Measurements from ENCODE around the gene CDKAL1.
"Not testable (repeated sequence)": the region's sequence is repeated elsewhere in the genome, so short reads cannot be mapped to it uniquely, and the experiment has no call there.

Gene CDKAL1

DNA sequence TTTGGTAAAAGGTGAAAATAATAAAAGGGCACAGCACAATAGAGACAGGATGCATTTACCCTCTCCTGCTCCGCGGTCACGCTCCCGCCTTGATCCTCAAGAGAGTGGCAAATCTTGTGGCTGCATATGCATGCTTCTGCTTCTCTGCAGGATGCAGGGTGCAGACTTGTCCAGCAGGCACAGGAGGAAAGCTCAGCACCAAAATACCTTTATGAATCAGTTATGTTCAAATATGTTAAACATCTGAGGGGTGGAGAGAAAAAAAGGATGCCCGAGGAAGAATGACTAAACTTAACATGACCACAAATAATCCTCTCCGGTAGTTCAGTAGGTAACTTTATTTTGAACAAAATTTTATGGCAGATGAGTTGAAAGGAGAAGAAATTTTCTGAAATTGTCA lies 693.2 kb downstream of the CDKAL1 start:
- Histone ChIP-seq H3K4me3 (ENCODE audit: low read length) (no peak overlapping the region), H3K27me3 (ENCODE audit: insufficient read depth, low read length) (no peaks in the 10 kb centered on the region), H3K4me1 (ENCODE audit: insufficient read depth, low read length) (peaks cover 6% of the 10 kb centered on the region), H2AFZ (ENCODE audit: low read depth, low read length) (no peak overlapping the region), H3K36me3 (ENCODE audit: insufficient read depth, low read length) (peaks cover under 1% of the 10 kb centered on the region), H3K9me3 (ENCODE audit: low read length) (peaks cover 11% of the 10 kb centered on the region)

GRCh38 chr6:21228411-21228810 lies 694.2 kb downstream of the CDKAL1 start:
- no peaks in the 10 kb centered on the region for H3K27me3 ChIP-seq (ENCODE audit: insufficient read depth, low read length)
- H3K4me3 ChIP-seq (ENCODE audit: low read length): no peak overlapping the region
- peaks cover 6% of the 10 kb centered on the region for H3K4me1 ChIP-seq (ENCODE audit: insufficient read depth, low read length)
- no peak overlapping the region for H2AFZ ChIP-seq (ENCODE audit: low read depth, low read length)
- H3K9me3 ChIP-seq (ENCODE audit: low read length): peaks cover 14% of the 10 kb centered on the region
- peaks cover 4% of the 10 kb centered on the region for H3K36me3 ChIP-seq (ENCODE audit: insufficient read depth, low read length)

DNA sequence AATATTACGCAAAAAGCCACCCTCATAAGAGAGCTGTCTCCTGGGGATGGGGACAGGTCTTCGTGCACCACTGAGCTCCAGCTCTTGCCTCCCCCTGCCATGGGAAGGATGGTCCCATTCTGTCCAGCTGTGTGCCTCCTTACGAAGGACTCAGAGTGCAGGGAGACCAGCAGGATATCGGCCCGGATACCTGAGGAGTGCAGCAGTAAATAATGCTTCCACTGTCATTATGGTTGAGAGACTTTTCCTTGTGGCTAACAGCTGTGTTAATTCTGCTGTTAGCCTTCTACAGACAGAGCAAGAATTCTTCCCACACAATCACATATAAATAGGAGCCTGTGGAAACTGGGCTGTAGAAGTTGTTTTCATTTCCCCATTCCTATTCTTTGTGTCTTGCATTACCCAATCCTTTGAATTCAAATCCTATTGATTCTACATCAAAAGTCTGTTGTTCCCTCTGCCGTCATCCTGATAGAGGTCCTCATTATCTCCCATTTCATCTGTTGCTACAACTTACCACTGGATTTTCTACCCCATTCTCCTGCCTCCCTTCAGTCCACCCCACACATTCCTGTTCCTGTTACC lies 694.7 kb downstream of the CDKAL1 start:
- Histone ChIP-seq H3K9me3 (ENCODE audit: low read length) (peaks cover 15% of the 10 kb centered on the region), H3K4me1 (ENCODE audit: insufficient read depth, low read length) (peaks cover 6% of the 10 kb centered on the region), H3K27me3 (ENCODE audit: insufficient read depth, low read length) (no peaks in the 10 kb centered on the region), H2AFZ (ENCODE audit: low read depth, low read length) (no peak overlapping the region), H3K4me3 (ENCODE audit: low read length) (no peak overlapping the region), H3K36me3 (ENCODE audit: insufficient read depth, low read length) (peaks cover 4% of the 10 kb centered on the region)

- Histone ChIP-seq H3K36me3 (ENCODE audit: insufficient read depth, low read length) (peaks cover 4% of the 10 kb centered on the region), H3K4me3 (ENCODE audit: low read length) (no peak overlapping the region), H3K9me3 (ENCODE audit: low read length) (peaks cover 10% of the 10 kb centered on the region), H2AFZ (ENCODE audit: low read depth, low read length) (no peak overlapping the region), H3K27me3 (ENCODE audit: insufficient read depth, low read length) (no peaks in the 10 kb centered on the region), H3K4me1 (ENCODE audit: insufficient read depth, low read length) (peaks cover 11% of the 10 kb centered on the region)
Measured at GRCh38 chr6:21230536-21230935, 696.3 kb downstream of the CDKAL1 start.

GRCh38 chr6:21235162-21235561 lies 700.9 kb downstream of the CDKAL1 start:
- H3K4me3 ChIP-seq (ENCODE audit: low read length): no peak overlapping the region
- no peaks in the 10 kb centered on the region for H3K27me3 ChIP-seq (ENCODE audit: insufficient read depth, low read length)
- no peak overlapping the region for H2AFZ ChIP-seq (ENCODE audit: low read depth, low read length)
- peaks cover 11% of the 10 kb centered on the region for H3K9me3 ChIP-seq (ENCODE audit: low read length)
- peaks cover 5% of the 10 kb centered on the region for H3K4me1 ChIP-seq (ENCODE audit: insufficient read depth, low read length)
- H3K36me3 ChIP-seq (ENCODE audit: insufficient read depth, low read length): peaks cover 4% of the 10 kb centered on the region

DNA sequence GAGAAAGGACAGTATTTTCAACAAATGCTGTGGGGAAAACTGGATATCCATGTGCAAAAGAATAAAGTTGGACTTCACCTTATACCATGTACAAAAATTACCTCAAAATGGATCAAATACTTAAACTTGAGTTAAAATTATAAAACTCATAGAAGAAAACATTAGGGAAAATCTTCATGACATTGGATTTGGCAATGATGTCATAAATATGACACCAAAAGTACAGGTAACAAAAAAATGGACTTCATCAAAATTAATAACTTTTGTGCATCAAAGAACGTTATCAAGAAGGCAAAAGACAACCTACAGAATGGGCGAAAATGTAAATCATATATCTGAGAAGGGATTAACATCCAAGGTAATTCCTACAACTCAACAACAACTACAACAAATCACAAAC lies 704.0 kb downstream of the CDKAL1 start:
- H3K27me3 ChIP-seq (ENCODE audit: insufficient read depth, low read length): no peaks in the 10 kb centered on the region
- H3K9me3 ChIP-seq (ENCODE audit: low read length): peaks cover 8% of the 10 kb centered on the region
- H2AFZ ChIP-seq (ENCODE audit: low read depth, low read length): no peak overlapping the region
- no peaks in the 10 kb centered on the region for H3K36me3 ChIP-seq (ENCODE audit: insufficient read depth, low read length)
- H3K4me1 ChIP-seq (ENCODE audit: insufficient read depth, low read length): peaks cover 8% of the 10 kb centered on the region
- no peak overlapping the region for H3K4me3 ChIP-seq (ENCODE audit: low read length)

GRCh38 chr6:21240709-21241108 lies 706.5 kb downstream of the CDKAL1 start:
- Histone ChIP-seq H2AFZ (ENCODE audit: low read depth, low read length) (no peak overlapping the region), H3K36me3 (ENCODE audit: insufficient read depth, low read length) (no peaks in the 10 kb centered on the region), H3K4me3 (ENCODE audit: low read length) (no peak overlapping the region), H3K9me3 (ENCODE audit: low read length) (peaks cover under 1% of the 10 kb centered on the region), H3K27me3 (ENCODE audit: insufficient read depth, low read length) (no peaks in the 10 kb centered on the region), H3K4me1 (ENCODE audit: insufficient read depth, low read length) (peaks cover 3% of the 10 kb centered on the region)

GRCh38 chr6:21241231-21242130 lies 707.2 kb downstream of the CDKAL1 start:
- no peaks in the 10 kb centered on the region for H3K9me3 ChIP-seq (ENCODE audit: low read length)
- H3K36me3 ChIP-seq (ENCODE audit: insufficient read depth, low read length): no peaks in the 10 kb centered on the region
- no peaks in the 10 kb centered on the region for H3K27me3 ChIP-seq (ENCODE audit: insufficient read depth, low read length)
- H3K4me3 ChIP-seq (ENCODE audit: low read length): no peak overlapping the region
- no peak overlapping the region for H2AFZ ChIP-seq (ENCODE audit: low read depth, low read length)
- H3K4me1 ChIP-seq (ENCODE audit: insufficient read depth, low read length): peaks cover 3% of the 10 kb centered on the region

DNA sequence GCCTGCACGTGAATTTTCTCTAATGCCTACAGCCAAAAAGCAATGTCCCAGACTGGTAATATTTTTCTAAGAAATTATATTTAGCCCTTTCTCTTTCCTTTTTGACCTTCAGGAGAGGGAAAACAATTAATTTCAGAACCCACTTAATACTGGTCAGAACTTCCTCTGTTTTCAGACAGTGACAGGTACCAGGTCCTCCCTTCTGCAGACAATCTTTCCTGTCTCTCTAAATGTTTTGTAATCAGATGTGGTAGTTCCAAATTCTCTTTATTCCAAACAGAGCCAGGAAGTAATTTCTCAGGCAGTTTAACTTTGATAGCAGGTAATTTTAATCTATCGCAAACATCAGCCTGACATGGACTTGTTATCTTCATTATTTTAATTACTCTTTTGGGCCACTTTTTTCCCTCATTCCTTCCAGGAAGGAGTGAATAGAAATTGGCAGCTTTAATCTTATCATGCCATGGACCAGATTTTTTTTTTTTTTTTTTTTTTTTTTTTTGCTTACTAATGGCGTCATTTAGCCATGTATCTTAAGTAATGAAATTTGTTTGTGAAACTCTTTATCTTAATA lies 710.7 kb downstream of the CDKAL1 start:
- no peak overlapping the region for H3K4me3 ChIP-seq (ENCODE audit: low read length)
- no peaks in the 10 kb centered on the region for H3K36me3 ChIP-seq (ENCODE audit: insufficient read depth, low read length)
- no peaks in the 10 kb centered on the region for H3K27me3 ChIP-seq (ENCODE audit: insufficient read depth, low read length)
- no peaks in the 10 kb centered on the region for H3K9me3 ChIP-seq (ENCODE audit: low read length)
- H3K4me1 ChIP-seq (ENCODE audit: insufficient read depth, low read length): peaks cover 3% of the 10 kb centered on the region
- H2AFZ ChIP-seq (ENCODE audit: low read depth, low read length): no peak overlapping the region

DNA sequence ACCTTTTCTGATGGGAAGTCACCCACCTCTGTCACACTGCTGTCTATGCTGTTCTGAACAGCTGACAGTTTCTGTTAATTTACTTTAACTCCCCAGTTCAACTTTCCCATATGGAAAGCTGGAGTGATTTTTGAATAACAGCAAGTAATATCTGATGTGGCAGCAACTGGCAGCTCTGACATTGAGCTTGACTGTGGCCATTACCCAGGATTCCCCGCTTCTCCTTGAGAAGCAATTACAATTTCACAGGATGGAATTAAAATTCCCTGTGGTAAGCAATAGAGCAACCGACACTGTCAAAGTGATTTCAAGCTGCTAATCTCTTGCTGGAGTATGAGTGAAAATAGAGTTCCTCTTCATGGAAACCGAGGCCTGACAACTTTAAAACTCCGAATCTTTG lies 711.2 kb downstream of the CDKAL1 start:
- H3K4me3 ChIP-seq (ENCODE audit: low read length): no peak overlapping the region
- no peaks in the 10 kb centered on the region for H3K27me3 ChIP-seq (ENCODE audit: insufficient read depth, low read length)

DNA sequence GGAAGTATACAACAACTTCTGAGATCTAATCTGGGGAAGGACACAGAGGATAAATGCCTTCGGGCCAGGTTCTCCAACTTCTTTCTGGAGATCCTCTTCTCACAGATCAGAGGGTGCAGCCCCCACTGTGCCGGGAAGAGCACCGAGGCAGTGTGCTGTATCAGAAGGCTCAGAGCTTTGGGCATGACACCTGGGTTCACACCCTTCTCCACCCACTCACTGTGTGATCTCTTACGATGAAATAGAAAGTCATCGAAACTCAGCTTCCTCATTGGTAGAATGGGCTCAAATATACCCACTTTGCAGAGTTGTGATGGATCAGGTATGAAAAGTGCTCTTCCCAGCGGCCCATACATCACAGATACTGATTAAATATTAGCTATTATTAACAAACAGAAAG lies 711.8 kb downstream of the CDKAL1 start:
- H3K36me3 ChIP-seq (ENCODE audit: insufficient read depth, low read length): no peaks in the 10 kb centered on the region
- H3K4me3 ChIP-seq (ENCODE audit: low read length): no peak overlapping the region
- H3K9me3 ChIP-seq (ENCODE audit: low read length): no peaks in the 10 kb centered on the region

More for the DNA sequence above, 711.2 kb downstream of the CDKAL1 start:
- no peaks in the 10 kb centered on the region for H3K36me3 ChIP-seq (ENCODE audit: insufficient read depth, low read length)
- no peaks in the 10 kb centered on the region for H3K9me3 ChIP-seq (ENCODE audit: low read length)
- no peak overlapping the region for H2AFZ ChIP-seq (ENCODE audit: low read depth, low read length)
- peaks cover 3% of the 10 kb centered on the region for H3K4me1 ChIP-seq (ENCODE audit: insufficient read depth, low read length)

GRCh38 chr6:21254460-21254859 lies 720.2 kb downstream of the CDKAL1 start:
- H3K36me3 ChIP-seq (ENCODE audit: insufficient read depth, low read length); H3K27me3 ChIP-seq (ENCODE audit: insufficient read depth, low read length); H3K4me3 ChIP-seq (ENCODE audit: low read length); H2AFZ ChIP-seq (ENCODE audit: low read depth, low read length); H3K4me1 ChIP-seq (ENCODE audit: insufficient read depth, low read length); H3K9me3 ChIP-seq (ENCODE audit: low read length): not testable (repeated sequence)

More for the DNA sequence above, 711.8 kb downstream of the CDKAL1 start:
- peaks cover 2% of the 10 kb centered on the region for H3K4me1 ChIP-seq (ENCODE audit: insufficient read depth, low read length)
- H3K27me3 ChIP-seq (ENCODE audit: insufficient read depth, low read length): no peaks in the 10 kb centered on the region
- H2AFZ ChIP-seq (ENCODE audit: low read depth, low read length): no peak overlapping the region

DNA sequence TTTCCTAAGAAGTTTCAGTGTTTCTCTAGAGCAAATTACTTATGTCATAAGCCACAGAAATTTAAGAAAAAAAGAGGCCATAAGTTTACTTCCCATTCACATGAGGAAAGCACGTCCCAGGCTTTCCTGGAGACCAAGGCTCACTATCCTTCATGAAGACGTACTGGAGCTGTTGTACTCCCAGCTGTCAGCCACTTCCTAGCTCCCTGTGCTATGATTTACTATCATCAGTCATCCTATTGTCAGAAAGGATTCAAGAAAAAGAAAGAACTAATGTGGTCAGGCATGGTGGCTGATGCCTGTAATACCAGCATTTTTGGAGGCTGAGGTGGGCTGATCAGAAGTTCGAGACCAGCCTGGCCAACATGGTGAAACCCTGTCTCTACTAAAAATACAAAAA lies 721.9 kb downstream of the CDKAL1 start:
- Histone ChIP-seq H3K27me3 (ENCODE audit: insufficient read depth, low read length) (no peaks in the 10 kb centered on the region), H3K4me1 (ENCODE audit: insufficient read depth, low read length) (no peaks in the 10 kb centered on the region), H3K9me3 (ENCODE audit: low read length) (peaks cover 5% of the 10 kb centered on the region), H3K36me3 (ENCODE audit: insufficient read depth, low read length) (no peaks in the 10 kb centered on the region), H2AFZ (ENCODE audit: low read depth, low read length) (no peak overlapping the region), H3K4me3 (ENCODE audit: low read length) (no peak overlapping the region)

All from neuron (in vitro differentiated cells).